Pancreas (tissue), 10 donors: ENCODE results near the gene KIF24. TPM values are rescaled to one million over a fixed set of nuclear protein-coding genes. Genes with fewer than 3 reads are reported as not detected.

Experiments
- ATAC-seq, 4 donors: fragments of 200-7000 bp; cut with Tn5 transposase; one replicate each; pipeline versions ENCODE4 v1.8.0 to v1.9.1; 2020; ENCODE audit warnings: mild to moderate bottlenecking in 4 of 4, moderate library complexity in 4 of 4
- DNase-seq, 6 donors: peaks; one replicate each; pipeline ENCODE4 v3.0.0-alpha.2; 2020
- FAIRE-seq: peaks from 2 replicates; lab custom pipeline; 2012; peaks lifted over from hg19 to GRCh38; lab: Jason Lieb, UNC
- H3K27ac ChIP-seq, 4 donors: fragments of 200-600 bp; sonication (generic); 1 replicate in 3 of 4; 2 replicates in 1 of 4; pipeline versions ENCODE4 v1.5.0 to v1.8.0; 2020
- H3K27me3 ChIP-seq, 4 donors: fragments of 200-600 bp; one replicate each; pipeline ENCODE4 v1.8.0; 2021
- H3K36me3 ChIP-seq, 3 donors: fragments of 200-600 bp; sonication (generic) in 1 of 3; one replicate each; pipeline versions ENCODE4 v1.5.0 to v1.8.0; 2020 to 2021
- H3K4me1 ChIP-seq, 3 donors: fragments of 200-600 bp; one replicate each; pipeline ENCODE4 v1.8.0; 2021
- H3K4me3 ChIP-seq, 4 donors: fragments of 200-600 bp; sonication (generic) in 2 of 4; one replicate each; pipeline versions ENCODE4 v1.5.0 to v1.8.0; 2020 to 2021
- H3K9me3 ChIP-seq, 4 donors: fragments of 200-600 bp; one replicate each; pipeline ENCODE4 v1.8.0; 2021
- CTCF ChIP-seq, 4 donors: fragments of 200-600 bp; sonication (generic) in 3 of 4; IDR thresholded peaks; one replicate each; pipeline versions ENCODE4 v1.5.0 to v1.8.0; 2021; ENCODE audit warnings: antibody characterized with exemption in 4 of 4
- WGBS, 2 donors: extraction: QIAGEN DNeasy Blood & Tissue Kit; methylation state at CpG; one replicate each; pipeline ENCODE4 v1.1.7; 2013; 5-methylcytosine and 5-hydroxymethylcytosine counted together
- intact Hi-C, 3 donors: fragments of 100-400 bp; cut with DNase I; formaldehyde crosslinking; loops; one replicate each; pipeline versions ENCODE4 v1.11.1 to v1.14.2; 2022
- polyA plus RNA-seq, 2 donors: library from polyadenylated mRNA; stranded (reverse); fragments of 200-250 nt; gene quantifications; one replicate each; pipeline ENCODE4 v1.2.3, GENCODE V29; 2013
- total RNA-seq, 6 donors: library from RNA; stranded (reverse); fragmentation: NEBNext Ultra II Directional in 4 of 6; extraction: Animal tissue kit (Norgen Biotek cat#: 25700) in 4 of 6; gene quantifications; one replicate each; pipeline versions ENCODE4 v1.2.1 to v1.2.4, GENCODE V29; 2021 to 2023
- donor health status: healthy with polysubstance abuse.
- donor health status: DM: no; HTN: no; CAD: no; lungs with moderate emphysema.
- donor health status: DM: no; HTN: no; CAD: no.
- donor health status: control.
- donor health status: control.
- donor health status: Bipolar disorder and iron deficiency.
- donor health status: DM: yes; HTN: yes; CAD: no.
- donor health status: DM: no; HTN: no; CAD: no.
- donor health status: DM: no; HTN: no; CAD: no.
- donor health status: DM: yes; HTN: yes; CAD: no.

KIF24 gene
- total and polyA plus RNA-seq, 8 donors: 0.37 to 0.69 (median 0.47) TPM

- no peak overlapping the region for H3K4me3 ChIP-seq
- intact Hi-C loops: no loop called here
- FAIRE-seq (no peak), DNase-seq (no peak), ATAC-seq (no peak)
- H3K27ac ChIP-seq: no peak overlapping the region
- TF ChIP-seq CTCF (IDR thresholded peaks at IDR 0.05): no peak
- no peaks in the 10 kb centered on the region for H3K27me3 ChIP-seq
- no peaks in the 10 kb centered on the region for H3K4me1 ChIP-seq
- 86 to 87% methylated on average over 2 of the region's 2 CpGs for WGBS, 2 donors
- H3K36me3 ChIP-seq: no peaks in the 10 kb centered on the region
- H3K9me3 ChIP-seq: no peaks in the 10 kb centered on the region
Observed at GRCh38 chr9:34289159-34289558, 39.9 kb downstream of the KIF24 start.

GRCh38 chr9:34282096-34282495, 47.0 kb downstream of the KIF24 start:
- TF ChIP-seq CTCF (IDR thresholded peaks at IDR 0.05): no peak
- intact Hi-C loops: no loop called here
- no peak for FAIRE-seq

GRCh38 chr9:34279411-34279810, 49.7 kb downstream of the KIF24 start:
- intact Hi-C loops: no loop called here
- DNase-seq (no peak), ATAC-seq (no peak), FAIRE-seq (no peak)
- no peak for TF ChIP-seq CTCF (IDR thresholded peaks at IDR 0.05)
- Histone ChIP-seq H3K27ac (no peak overlapping the region), H3K9me3 (no peaks in the 10 kb centered on the region), H3K4me1 (no peaks in the 10 kb centered on the region), H3K36me3 (no peaks in the 10 kb centered on the region), H3K4me3 (no peak overlapping the region), H3K27me3 (no peaks in the 10 kb centered on the region)
- WGBS, 2 donors: 70 to 80% methylated on average over 3 of the region's 3 CpGs

More at GRCh38 chr9:34282096-34282495, 47.0 kb downstream of the KIF24 start:
- no peak overlapping the region for H3K4me3 ChIP-seq
- no peak for DNase-seq
- ATAC-seq: no peak
- no peaks in the 10 kb centered on the region for H3K27me3 ChIP-seq
- no peaks in the 10 kb centered on the region for H3K9me3 ChIP-seq
- H3K27ac ChIP-seq: no peak overlapping the region
- H3K36me3 ChIP-seq: no peaks in the 10 kb centered on the region
- 89 to 93% methylated on average over 1 of the region's 1 CpG for WGBS, 2 donors
- H3K4me1 ChIP-seq: no peaks in the 10 kb centered on the region

Other genes with a start within 250 kb of the KIF24 start
- gene DCAF12, start 202.6 kb downstream of the KIF24 start, total RNA-seq: 10 to 100 TPM; 12.0 to 22.1 (median 15.0) TPM
- gene DCAF12, start 202.6 kb downstream of the KIF24 start, polyA plus RNA-seq: 10 to 100 TPM in 1 of 2 donors, 1 to 10 TPM in 1; 5.7 to 11.7 TPM
- 10 to 100 TPM; 13.0 to 25.6 (median 17.0) TPM for gene UBAP1, start 150.2 kb downstream of the KIF24 start, total RNA-seq
- gene UBAP1, start 150.2 kb downstream of the KIF24 start, polyA plus RNA-seq: 10 to 100 TPM; 12.1 to 21.9 TPM
- gene NUDT2, start 301 bp upstream of the KIF24 start, total RNA-seq: 10 to 100 TPM in 5 of 6 donors, 1 to 10 TPM in 1; 9.7 to 16.8 (median 13.2) TPM
- 10 to 100 TPM; 13.7 to 32.6 TPM for gene NUDT2, start 301 bp upstream of the KIF24 start, polyA plus RNA-seq
- 10 to 100 TPM in 4 of 6 donors, 1 to 10 TPM in 2; 4.0 to 17.5 (median 10.8) TPM for gene MYORG, start 47.6 kb upstream of the KIF24 start, total RNA-seq
- 1 to 10 TPM; 1.8 to 2.3 TPM for gene MYORG, start 47.6 kb upstream of the KIF24 start, polyA plus RNA-seq
- gene FAM219A, start 129.3 kb upstream of the KIF24 start, total RNA-seq: 1 to 10 TPM; 4.5 to 9.6 (median 7.0) TPM
- 1 to 10 TPM; 9.7 to 9.8 TPM for gene FAM219A, start 129.3 kb upstream of the KIF24 start, polyA plus RNA-seq
- under 1 TPM; 0.16 to 0.69 (median 0.38) TPM for gene DNAI1, start 129.5 kb upstream of the KIF24 start, total RNA-seq
- gene DNAI1, start 129.5 kb upstream of the KIF24 start, polyA plus RNA-seq: 1 to 10 TPM in 1 of 2 donors, under 1 TPM in 1; 0.99 to 5.0 TPM
- 1 to 10 TPM in 1 of 6 donors, under 1 TPM in 5; 0.24 to 1.1 (median 0.49) TPM for gene ENHO, start 193.7 kb upstream of the KIF24 start, total RNA-seq
- 1 to 10 TPM; 1.7 to 4.3 TPM for gene ENHO, start 193.7 kb upstream of the KIF24 start, polyA plus RNA-seq